A549 (cell line): ENCODE results near the gene NGRN.

Source experiments
- CHD4 ChIP-seq: fragments of 200-600 bp; sonication (generic); IDR thresholded peaks from 2 replicates; pipeline ENCODE4 v1.6.1; 2016; ENCODE audit warnings: antibody characterized with exemption, mild to moderate bottlenecking, borderline replicate concordance
- EP300 ChIP-seq, 2 experiments: fragments of >200 bp; sonication (Bioruptor Twin); formaldehyde crosslinking; IDR thresholded peaks; 2 replicates in 1 of 2; 3 replicates in 1 of 2; pipeline ENCODE4 v1.6.1; 2016 to 2017
- HOXA7 ChIP-seq: fragments of 250-450 bp; sonication (Bioruptor Pico); IDR thresholded peaks from 2 replicates; pipeline ENCODE4 v1.5.0; 2020; ENCODE audit warnings: mild to moderate bottlenecking, moderate library complexity
- MAZ ChIP-seq: fragments of 150-350 bp; IDR thresholded peaks from 2 replicates; pipeline ENCODE4 v1.6.1; 2014; ENCODE audit warnings: antibody characterized with exemption, low read depth, low read length, borderline replicate concordance
- PBX3 ChIP-seq: IDR thresholded peaks from 2 replicates; pipeline ENCODE4 v1.6.1; 2012
- POLR2A ChIP-seq: IDR thresholded peaks from 2 replicates; pipeline ENCODE4 v1.6.1; 2012; ENCODE audit warnings: mild to moderate bottlenecking, low read length
- RAD21 ChIP-seq, 2 experiments: fragments of >200 bp in 1 of 2; sonication (Bioruptor Twin) in 1 of 2; formaldehyde crosslinking in 1 of 2; IDR thresholded peaks in 1 of 2; conservative IDR thresholded peaks in 1 of 2; 2 replicates in 1 of 2; 3 replicates in 1 of 2; pipeline ENCODE4 v1.6.1; 2012 to 2018; ENCODE audit warnings: inconsistent platforms in 1 of 2
- RARB ChIP-seq: fragments of 250-450 bp; sonication (Bioruptor Pico); IDR thresholded peaks from 2 replicates; pipeline ENCODE4 v1.8.0; 2021; ENCODE audit warnings: mild to moderate bottlenecking, moderate library complexity
- SMC3 ChIP-seq: fragments of >200 bp; sonication (Bioruptor Twin); formaldehyde crosslinking; IDR thresholded peaks from 3 replicates; pipeline ENCODE4 v1.6.1; 2018; ENCODE audit warnings: inconsistent platforms
- TF ChIP-seq, protein P1 (sequence below): fragments of 200-600 bp; sonication (generic); IDR thresholded peaks from 2 replicates; pipeline ENCODE4 v1.6.1; 2016; ENCODE audit warnings: antibody characterized with exemption, mild to moderate bottlenecking, moderate library complexity
- TF ChIP-seq, protein P2 (sequence below): fragments of >200 bp; sonication (Bioruptor Twin); formaldehyde crosslinking; IDR thresholded peaks from 3 replicates; pipeline ENCODE4 v1.5.1; 2016

- TF ChIP-seq, protein P1, sequence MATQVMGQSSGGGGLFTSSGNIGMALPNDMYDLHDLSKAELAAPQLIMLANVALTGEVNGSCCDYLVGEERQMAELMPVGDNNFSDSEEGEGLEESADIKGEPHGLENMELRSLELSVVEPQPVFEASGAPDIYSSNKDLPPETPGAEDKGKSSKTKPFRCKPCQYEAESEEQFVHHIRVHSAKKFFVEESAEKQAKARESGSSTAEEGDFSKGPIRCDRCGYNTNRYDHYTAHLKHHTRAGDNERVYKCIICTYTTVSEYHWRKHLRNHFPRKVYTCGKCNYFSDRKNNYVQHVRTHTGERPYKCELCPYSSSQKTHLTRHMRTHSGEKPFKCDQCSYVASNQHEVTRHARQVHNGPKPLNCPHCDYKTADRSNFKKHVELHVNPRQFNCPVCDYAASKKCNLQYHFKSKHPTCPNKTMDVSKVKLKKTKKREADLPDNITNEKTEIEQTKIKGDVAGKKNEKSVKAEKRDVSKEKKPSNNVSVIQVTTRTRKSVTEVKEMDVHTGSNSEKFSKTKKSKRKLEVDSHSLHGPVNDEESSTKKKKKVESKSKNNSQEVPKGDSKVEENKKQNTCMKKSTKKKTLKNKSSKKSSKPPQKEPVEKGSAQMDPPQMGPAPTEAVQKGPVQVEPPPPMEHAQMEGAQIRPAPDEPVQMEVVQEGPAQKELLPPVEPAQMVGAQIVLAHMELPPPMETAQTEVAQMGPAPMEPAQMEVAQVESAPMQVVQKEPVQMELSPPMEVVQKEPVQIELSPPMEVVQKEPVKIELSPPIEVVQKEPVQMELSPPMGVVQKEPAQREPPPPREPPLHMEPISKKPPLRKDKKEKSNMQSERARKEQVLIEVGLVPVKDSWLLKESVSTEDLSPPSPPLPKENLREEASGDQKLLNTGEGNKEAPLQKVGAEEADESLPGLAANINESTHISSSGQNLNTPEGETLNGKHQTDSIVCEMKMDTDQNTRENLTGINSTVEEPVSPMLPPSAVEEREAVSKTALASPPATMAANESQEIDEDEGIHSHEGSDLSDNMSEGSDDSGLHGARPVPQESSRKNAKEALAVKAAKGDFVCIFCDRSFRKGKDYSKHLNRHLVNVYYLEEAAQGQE, result no peak
- TF ChIP-seq RARB (CRISPR knock-in tag), result no peak
- TF ChIP-seq PBX3, result no peak
- TF ChIP-seq, protein P2, sequence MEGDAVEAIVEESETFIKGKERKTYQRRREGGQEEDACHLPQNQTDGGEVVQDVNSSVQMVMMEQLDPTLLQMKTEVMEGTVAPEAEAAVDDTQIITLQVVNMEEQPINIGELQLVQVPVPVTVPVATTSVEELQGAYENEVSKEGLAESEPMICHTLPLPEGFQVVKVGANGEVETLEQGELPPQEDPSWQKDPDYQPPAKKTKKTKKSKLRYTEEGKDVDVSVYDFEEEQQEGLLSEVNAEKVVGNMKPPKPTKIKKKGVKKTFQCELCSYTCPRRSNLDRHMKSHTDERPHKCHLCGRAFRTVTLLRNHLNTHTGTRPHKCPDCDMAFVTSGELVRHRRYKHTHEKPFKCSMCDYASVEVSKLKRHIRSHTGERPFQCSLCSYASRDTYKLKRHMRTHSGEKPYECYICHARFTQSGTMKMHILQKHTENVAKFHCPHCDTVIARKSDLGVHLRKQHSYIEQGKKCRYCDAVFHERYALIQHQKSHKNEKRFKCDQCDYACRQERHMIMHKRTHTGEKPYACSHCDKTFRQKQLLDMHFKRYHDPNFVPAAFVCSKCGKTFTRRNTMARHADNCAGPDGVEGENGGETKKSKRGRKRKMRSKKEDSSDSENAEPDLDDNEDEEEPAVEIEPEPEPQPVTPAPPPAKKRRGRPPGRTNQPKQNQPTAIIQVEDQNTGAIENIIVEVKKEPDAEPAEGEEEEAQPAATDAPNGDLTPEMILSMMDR, result no peak
- no peak for TF ChIP-seq MAZ
- no peak for TF ChIP-seq POLR2A
- no peak for TF ChIP-seq EP300 (IDR thresholded peaks at IDR 0.05)
- TF ChIP-seq SMC3, result no peak
- TF ChIP-seq CHD4, result no peak
- TF ChIP-seq RAD21 (conservative IDR thresholded peaks at IDR 0.05 in 1 of 2, IDR thresholded peaks at IDR 0.05 in 1 of 2), result no peak
- no peak for TF ChIP-seq HOXA7 (CRISPR knock-in tag)
Observed at GRCh38 chr15:90295270-90295648, 29.8 kb downstream of the NGRN start.
